GM19239 (cell line): Measurements from ENCODE around the gene PLEKHA4.
"Not testable (repeated sequence)": the region's sequence is repeated elsewhere in the genome, so short reads cannot be mapped to it uniquely, and the experiment has no call there.

Experiments used
- DNase-seq: peaks from one replicate; pipeline ENCODE4 v3.0.0; 2011; ENCODE audit warnings: low spot score; ENCODE audit not compliant: insufficient read length
- FAIRE-seq: peaks from 2 replicates; lab custom pipeline; 2011; peaks lifted over from hg19 to GRCh38; lab: Jason Lieb, UNC

Gene PLEKHA4

GRCh38 chr19:48870048-48870447 is 1.6 kb upstream of the PLEKHA4 start:
- no peak for FAIRE-seq

DNA sequence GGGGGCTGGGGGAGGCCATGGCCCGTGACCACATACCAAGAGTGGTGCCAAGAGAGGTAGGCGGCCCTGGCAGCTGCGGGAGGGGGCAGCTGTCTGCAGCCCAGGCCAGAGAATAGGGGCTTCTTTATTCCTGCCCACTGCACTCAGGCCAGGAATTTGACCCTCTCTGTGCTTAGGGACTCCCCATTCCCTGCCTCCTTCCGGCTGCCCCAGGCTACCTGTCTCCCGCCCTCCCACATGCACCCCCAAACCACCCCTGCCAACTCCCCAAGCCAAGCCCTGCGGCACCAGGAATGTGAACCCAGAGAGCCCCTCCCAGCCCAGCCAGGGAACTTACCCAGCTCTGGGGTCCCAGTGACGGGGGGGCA is 687 bp downstream of the PLEKHA4 start:
- DNase-seq (no peak), FAIRE-seq (no peak)

More at GRCh38 chr19:48870048-48870447, 1.6 kb upstream of the PLEKHA4 start:
- DNase-seq, result no peak

DNA sequence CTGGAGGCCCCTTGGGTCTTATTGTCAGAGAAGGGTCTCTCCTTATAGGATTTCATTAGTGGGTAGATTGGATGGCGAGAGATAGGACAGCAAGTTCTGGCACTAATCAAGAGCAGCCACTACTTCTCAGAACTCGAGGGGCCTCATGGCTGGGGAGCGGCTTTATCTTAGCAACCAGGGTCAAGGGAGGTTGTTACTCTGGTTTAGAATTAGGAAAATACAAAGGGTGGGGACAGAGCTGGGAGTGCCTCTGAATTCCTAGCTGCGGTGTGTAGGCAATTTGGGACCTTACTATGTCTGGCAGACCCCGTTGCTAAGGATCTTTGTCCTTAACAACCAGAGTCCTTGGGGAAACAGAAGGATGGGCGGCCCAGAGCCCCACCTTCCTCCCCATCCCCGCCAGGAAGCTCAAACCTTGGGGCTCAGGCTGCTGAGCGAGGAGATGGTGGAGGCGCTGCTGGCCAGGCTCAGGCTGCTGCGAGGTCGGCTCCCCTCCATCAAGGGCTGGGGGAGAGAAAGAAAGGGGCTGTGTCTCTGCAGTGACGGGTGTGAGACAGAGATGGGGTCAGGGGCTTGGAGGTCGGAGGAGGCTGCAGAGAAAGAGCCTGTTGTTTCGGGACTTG is 1.2 kb downstream of the PLEKHA4 start:
- no peak for DNase-seq
- no peak for FAIRE-seq

- DNase-seq, result no peak
- FAIRE-seq, result no peak
Measured at GRCh38 chr19:48866692-48867091, 1.7 kb downstream of the PLEKHA4 start.

DNA sequence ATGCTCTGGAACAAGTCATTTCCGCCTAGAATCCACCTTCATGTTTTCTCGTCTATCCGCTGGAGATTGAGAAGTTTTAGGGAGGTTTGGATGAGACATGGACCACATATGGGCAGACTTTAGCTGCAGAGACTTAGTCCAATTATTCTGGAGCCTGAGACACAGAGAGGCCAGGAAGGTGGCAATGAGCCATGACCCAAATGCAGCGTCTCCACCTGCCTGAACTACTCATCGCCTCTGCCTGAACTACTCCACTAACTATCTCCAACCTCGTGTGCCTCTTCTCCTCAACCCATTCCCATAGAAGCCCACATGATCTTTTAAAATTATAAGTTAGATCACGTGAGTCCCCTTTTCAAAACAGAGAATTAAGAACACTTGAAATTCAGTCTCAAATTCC is 5.6 kb downstream of the PLEKHA4 start:
- no peak for FAIRE-seq
- no peak for DNase-seq

DNA sequence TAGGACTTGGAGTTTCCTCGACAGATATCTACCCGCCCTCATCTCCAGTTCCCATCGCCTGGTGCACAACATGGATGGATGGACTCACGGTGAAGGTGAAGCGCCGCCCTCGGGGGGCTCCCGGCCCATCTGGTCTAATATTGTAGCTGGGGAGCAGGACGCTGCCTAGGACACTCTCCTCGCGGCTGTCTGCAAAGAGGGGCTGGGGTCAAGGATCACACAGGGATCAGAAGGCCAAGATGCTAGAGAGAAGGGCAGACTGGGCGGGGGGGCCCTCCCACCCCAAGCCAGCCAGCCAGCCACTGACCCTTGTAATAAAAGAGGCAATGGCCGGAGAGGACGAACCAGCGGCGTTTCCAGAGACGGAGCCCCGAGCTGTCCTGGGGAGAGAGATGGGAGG is 7.1 kb downstream of the PLEKHA4 start:
- DNase-seq (no peak), FAIRE-seq (no peak)

DNA sequence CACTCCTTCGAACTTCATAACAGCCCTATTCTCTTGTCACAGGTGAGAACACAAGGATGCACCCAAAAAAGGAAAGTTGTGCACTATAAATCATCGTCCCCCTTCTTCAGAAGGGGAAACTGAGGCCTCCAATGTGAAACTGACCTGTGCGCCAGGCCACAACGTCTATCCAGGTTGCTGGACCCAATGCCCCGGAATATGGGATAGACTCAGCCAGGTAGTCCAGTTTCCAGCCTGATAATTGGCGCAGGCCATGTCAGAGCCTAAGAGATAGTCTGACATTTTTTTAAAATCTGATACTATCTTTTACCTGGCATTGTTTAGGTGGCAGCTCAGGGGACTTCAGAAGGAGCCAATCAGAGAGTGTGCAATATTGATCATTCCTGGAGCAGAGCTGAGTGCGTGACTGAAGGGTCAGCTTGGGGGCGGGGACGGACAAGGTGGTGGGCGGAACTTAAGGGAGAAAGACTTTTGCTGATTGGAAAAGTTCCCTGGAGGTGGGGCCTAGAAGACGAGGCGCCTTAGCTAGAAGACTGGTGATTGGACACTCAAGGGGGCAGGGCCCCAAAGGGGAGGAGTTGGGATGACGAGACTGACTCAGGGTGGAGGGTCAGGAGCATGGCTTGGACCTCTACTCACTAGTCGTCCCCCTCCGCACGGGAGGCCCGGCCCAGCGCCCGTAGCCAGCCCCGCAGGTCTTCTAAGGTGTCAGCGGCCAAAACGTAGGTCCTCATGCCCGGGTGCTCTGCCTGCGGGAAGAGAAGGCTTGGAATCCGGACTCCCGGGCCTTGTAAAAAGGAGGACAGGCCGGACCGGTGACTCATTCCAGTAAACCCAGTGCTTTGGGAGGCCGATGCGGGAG is 8.5 kb downstream of the PLEKHA4 start:
- no peak for DNase-seq
- no peak for FAIRE-seq

- FAIRE-seq, result peak; percentile 83
Measured at GRCh38 chr19:48858984-48859710, 9.3 kb downstream of the PLEKHA4 start.

GRCh38 chr19:48856921-48857320 is 11.5 kb downstream of the PLEKHA4 start:
- no peak for DNase-seq
- FAIRE-seq, result no peak

More at GRCh38 chr19:48858984-48859710, 9.3 kb downstream of the PLEKHA4 start:
- peak; percentile 79 for DNase-seq

DNA sequence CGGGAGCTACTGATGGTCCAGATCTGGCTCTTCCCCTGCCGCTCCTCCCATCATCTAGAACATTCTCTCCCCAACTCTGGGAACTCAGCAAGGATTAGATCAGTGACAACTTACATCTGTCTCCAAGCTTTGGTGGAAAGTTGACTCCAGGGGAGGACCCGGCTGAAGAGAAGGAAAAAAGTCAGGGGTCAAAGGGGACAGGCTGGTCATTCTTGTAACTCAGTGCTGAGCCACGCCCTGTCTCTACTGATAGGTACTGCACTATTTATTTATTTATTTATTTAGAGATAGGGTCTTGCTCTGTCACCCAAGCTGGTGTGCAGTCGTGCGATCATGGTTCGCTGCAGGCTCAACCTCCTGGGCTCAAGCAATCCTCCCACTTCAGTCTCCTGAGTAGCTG is 14.3 kb downstream of the PLEKHA4 start:
- FAIRE-seq (no peak), DNase-seq (no peak)

DNA sequence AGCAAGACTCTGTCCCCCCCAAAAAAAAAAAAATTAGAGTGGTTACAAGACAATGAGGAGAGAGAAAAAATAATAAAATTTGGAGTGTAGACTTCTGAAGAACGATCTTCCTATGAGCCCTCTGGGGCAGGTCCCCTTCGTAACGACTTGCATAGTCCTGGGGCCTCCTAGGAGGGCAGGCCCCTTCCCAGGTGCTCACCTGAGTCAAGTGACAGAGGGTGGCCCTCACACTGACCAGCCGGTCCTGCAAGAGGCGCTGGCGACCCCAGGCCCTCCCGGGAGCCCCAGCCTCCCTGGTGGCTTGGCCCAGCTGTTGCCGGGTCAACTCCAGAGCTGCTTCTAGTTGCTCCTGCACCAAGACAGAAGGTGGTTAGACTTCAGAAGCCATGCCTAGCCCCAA is 14.9 kb downstream of the PLEKHA4 start:
- no peak for DNase-seq
- no peak for FAIRE-seq

DNA sequence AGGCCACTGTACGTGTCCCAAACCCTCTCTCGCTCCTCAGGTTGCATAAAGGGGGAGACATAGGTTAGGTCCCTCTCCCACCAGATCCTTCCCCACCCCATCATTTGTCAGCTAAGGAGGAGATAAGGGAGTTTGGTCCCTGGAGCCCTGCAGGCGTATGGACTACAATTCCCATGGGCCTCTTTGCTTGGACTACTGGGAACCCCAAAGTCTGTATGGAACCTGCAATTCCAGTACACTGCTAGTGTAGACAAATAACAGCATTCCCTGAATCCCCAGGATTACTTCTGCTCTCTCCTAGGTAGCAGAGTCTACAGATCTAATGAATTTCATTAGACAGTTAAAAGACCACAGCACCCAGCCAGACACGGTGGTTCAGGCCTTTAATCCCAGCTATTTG is 16.1 kb downstream of the PLEKHA4 start:
- no peak for FAIRE-seq
- no peak for DNase-seq

- not testable (repeated sequence) for FAIRE-seq, DNase-seq
Measured at GRCh38 chr19:48846659-48847058, 21.8 kb downstream of the PLEKHA4 start.

- FAIRE-seq (no peak), DNase-seq (no peak)
Measured at GRCh38 chr19:48845384-48845783, 23.0 kb downstream of the PLEKHA4 start.

GRCh38 chr19:48844472-48844871 is 23.9 kb downstream of the PLEKHA4 start:
- no peak for FAIRE-seq
- DNase-seq, result no peak

DNA sequence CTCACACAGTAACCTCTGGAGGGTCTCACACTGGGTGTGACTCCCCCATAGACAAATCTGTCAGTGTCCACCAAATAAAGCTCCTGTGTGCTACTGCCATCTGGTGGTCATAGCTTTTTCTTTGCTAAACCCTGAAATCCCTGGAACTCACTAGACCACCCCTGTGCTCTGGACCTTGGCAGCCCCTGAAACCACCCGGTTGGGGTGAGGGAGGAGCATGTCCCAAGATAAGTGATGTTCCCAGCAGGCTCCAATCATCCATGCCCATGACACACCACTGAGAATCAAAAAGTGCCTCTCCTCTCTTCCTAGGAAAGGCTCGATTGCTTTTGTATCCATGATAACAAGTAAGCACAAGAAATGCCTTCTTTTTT is 25.6 kb downstream of the PLEKHA4 start:
- DNase-seq (no peak), FAIRE-seq (peak; percentile 87)

GRCh38 chr19:48841571-48841970 is 26.8 kb downstream of the PLEKHA4 start:
- FAIRE-seq (no peak), DNase-seq (no peak)

- no peak for FAIRE-seq
Measured at GRCh38 chr19:48841047-48841446, 27.4 kb downstream of the PLEKHA4 start.

GRCh38 chr19:48837687-48838086 is 30.7 kb downstream of the PLEKHA4 start:
- FAIRE-seq, result no peak
- no peak for DNase-seq

More at GRCh38 chr19:48841047-48841446, 27.4 kb downstream of the PLEKHA4 start:
- DNase-seq, result no peak

- peak; percentile 86 for FAIRE-seq
- peak; percentile 71 for DNase-seq
Measured at GRCh38 chr19:48837051-48837524, 31.3 kb downstream of the PLEKHA4 start.
